GM12891 (cell line): ENCODE measurements around the gene OTX1.

ENCODE experiments used
- POLR2A ChIP-seq: IDR thresholded peaks from 2 replicates; pipeline ENCODE4 v1.6.1; 2011; ENCODE audit warnings: low read depth, low read length, control low read depth
- POLR2AphosphoS5 ChIP-seq: IDR thresholded peaks from 2 replicates; pipeline ENCODE4 v1.6.1; 2011; ENCODE audit warnings: low read depth, low read length, control low read depth
- TAF1 ChIP-seq: IDR thresholded peaks from 2 replicates; pipeline ENCODE4 v1.6.1; 2011; ENCODE audit warnings: low read depth, low read length, control low read depth

- TF ChIP-seq POLR2A (no peak), TAF1 (no peak), POLR2AphosphoS5 (no peak)
These were observed 9.0 kb upstream of the OTX1 start for GRCh38 chr2:63041592-63041991.
